Esophagus squamous epithelium (tissue), 4 donors: ENCODE measurements around the gene C3.

ENCODE experiments used
- POLR2A ChIP-seq, 4 donors: fragments of 450-650 bp; IDR thresholded peaks; one replicate each; pipeline ENCODE4 v1.6.1; 2017; ENCODE audit warnings: antibody characterized with exemption in 4 of 4, mild to moderate bottlenecking in 4 of 4, moderate library complexity in 3 of 4
- TF ChIP-seq, protein P1 (sequence below), 6 experiments: fragments of 450-650 bp in 4 of 6; fragments of 200-600 bp in 2 of 6; sonication (generic) in 2 of 6; IDR thresholded peaks; one replicate each; pipeline ENCODE4 v1.5.1; 2016 to 2019; ENCODE audit warnings: antibody characterized with exemption in 6 of 6, mild to moderate bottlenecking in 4 of 6, moderate library complexity in 4 of 6

GRCh38 chr19:6723738-6724137 is 3.3 kb upstream of the C3 start:
- TF ChIP-seq, protein P1, sequence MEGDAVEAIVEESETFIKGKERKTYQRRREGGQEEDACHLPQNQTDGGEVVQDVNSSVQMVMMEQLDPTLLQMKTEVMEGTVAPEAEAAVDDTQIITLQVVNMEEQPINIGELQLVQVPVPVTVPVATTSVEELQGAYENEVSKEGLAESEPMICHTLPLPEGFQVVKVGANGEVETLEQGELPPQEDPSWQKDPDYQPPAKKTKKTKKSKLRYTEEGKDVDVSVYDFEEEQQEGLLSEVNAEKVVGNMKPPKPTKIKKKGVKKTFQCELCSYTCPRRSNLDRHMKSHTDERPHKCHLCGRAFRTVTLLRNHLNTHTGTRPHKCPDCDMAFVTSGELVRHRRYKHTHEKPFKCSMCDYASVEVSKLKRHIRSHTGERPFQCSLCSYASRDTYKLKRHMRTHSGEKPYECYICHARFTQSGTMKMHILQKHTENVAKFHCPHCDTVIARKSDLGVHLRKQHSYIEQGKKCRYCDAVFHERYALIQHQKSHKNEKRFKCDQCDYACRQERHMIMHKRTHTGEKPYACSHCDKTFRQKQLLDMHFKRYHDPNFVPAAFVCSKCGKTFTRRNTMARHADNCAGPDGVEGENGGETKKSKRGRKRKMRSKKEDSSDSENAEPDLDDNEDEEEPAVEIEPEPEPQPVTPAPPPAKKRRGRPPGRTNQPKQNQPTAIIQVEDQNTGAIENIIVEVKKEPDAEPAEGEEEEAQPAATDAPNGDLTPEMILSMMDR (IDR thresholded peaks at IDR 0.05): no peak
- no peak for TF ChIP-seq POLR2A (IDR thresholded peaks at IDR 0.05)
